22Rv1 (cell line): ENCODE measurements around the gene LRRC72.

Experiments used
- CTCF ChIP-seq: fragments of 450-650 bp; IDR thresholded peaks from 2 replicates; pipeline ENCODE4 v1.5.1; 2017; ENCODE audit warnings: mild to moderate bottlenecking
- ZFX ChIP-seq: fragments of 450-650 bp; IDR thresholded peaks from 2 replicates; pipeline ENCODE4 v1.6.1; 2017; ENCODE audit warnings: antibody characterized with exemption, borderline replicate concordance

DNA sequence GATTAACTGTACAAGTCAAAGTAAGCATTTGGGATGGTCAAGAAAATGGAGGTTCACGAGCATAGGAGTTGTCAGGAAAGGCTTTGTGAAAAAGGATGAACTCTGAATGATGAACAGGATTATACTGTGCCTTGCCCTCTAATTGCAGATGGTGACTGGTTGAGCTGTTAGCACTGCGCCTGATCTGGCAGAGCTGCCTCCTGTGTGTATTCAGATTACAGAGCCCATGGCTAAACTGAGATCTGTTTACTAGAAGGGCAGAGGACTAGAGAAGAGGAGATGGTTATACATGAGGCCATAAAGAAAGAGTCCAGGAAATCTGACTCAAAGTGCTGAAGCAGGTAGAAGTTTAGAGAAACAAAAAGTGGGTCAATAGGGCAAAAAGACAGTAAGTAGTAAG lies 29.7 kb downstream of the LRRC72 start:
- TF ChIP-seq CTCF, result no peak
- no peak for TF ChIP-seq ZFX
